Pons (tissue), 1 donor: ENCODE results near the gene ZNF330.
"Not testable (repeated sequence)": the region's sequence is repeated elsewhere in the genome, so short reads cannot be mapped to it uniquely, and the experiment has no call there.

Experiments used
- DNase-seq: peaks from one replicate; pipeline ENCODE4 v3.0.0-alpha.2; 2016; ENCODE audit warnings: low spot score

ZNF330 gene

DNA sequence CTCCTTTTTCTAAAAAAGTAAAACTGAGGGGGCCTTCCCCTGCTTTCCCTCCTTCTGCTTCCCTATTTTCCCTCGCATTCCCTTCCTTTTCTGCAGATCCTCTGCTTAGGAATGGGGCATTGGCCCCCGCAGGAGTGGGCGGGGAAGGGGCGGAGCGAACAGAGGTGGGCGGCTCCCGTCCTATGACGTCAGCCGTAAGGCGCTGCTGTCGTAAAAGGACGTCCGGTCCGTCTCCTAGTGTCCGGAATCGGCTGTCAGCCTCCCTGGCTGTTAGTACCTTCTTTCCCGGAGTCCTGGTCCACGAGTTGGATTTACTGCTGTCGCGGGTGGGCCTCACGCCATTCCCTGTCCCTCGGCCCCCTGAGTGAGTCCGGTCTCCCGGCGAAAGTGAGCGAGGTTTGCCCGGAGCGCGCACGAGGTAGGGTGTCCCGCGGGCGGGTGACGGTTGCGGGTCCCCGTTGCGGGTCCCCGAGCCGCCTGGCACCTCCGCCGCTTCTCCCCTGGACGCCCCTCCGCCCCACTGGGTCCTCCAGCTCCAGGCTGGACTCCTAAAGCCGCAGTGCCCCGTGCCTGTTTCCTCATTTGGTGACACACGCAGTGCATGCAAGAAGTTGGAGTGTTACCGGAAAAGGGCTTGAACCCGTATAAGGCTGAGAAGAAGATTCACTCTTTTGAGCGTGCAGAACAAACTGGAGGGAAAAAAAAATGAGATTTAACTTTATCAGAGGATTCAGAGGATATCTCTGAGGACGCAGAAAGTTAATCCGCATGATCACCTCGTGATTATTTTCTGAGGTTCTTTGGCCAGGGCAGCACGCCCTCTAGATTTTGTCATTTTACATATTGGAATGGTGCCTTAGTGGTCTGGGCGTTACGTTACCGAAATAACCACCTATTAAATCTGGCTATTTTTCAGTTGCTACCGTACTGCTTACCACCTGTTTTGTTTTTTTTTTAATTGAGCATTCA is at the start of gene ZNF330:
TSS of gene ZNF330 (plus strand) at position 205 of the 969 bp plus-strand sequence. CDS start 1,477 bp downstream, outside the sequence.
- peak; percentile 90 for DNase-seq

GRCh38 chr4:141174457-141174856 is 46.2 kb upstream of the ZNF330 start:
- peak; percentile 62 for DNase-seq

DNA sequence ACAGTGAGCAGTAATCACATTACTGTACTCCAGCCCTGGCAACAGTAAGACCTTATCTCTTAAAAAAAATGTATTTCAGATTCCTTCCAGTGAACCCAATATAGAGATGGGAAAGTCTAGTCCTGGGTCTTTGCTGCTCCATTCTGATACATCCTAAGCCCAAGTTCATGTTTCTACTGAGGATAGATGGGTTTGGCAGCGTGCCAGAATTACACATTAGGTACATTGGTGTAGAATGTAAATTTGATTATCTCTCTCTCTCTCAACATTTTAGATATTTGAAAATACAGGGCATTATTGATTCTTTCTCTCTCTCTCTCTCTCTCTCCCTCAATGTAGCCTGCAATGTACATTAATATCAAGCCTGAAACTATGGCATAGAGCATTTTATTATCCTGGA is 43.5 kb upstream of the ZNF330 start:
- no peak for DNase-seq

- DNase-seq, result no peak
These were observed 41.0 kb upstream of the ZNF330 start for GRCh38 chr4:141179474-141180373.

DNA sequence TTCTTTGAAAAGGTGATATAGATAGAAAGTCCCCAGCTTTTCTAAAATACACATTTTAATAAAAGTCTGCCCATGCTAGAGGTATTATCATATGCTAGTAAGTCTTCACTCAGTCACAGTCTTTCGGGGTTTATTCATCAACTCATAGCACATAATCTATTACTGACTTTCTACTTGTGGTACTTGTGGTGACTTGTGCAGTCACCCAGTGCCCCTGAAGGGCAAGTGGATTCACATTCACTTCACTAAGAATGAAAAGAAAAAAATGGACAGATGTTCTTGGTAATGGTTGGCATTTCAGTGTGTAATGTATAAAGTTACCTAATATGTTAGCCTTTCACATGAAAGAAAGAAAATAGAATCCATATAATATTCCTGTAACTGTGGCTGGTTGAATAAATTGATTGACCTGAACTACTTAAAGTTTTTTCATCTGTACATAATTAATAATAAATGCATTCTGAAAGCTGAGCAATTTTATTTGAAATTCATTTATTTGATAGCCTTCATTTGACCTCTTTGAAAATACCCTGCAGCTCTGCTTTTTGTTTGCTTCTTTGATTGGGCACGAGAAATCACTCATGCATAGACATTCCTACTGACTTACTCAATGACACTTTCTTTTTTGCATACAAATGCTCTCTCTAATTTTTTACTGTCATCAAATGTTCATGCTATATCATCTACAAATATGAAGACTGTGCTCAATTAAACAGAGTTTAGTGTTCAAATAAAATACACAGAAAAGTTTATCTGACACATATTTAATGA is 39.5 kb upstream of the ZNF330 start:
- no peak for DNase-seq

DNA sequence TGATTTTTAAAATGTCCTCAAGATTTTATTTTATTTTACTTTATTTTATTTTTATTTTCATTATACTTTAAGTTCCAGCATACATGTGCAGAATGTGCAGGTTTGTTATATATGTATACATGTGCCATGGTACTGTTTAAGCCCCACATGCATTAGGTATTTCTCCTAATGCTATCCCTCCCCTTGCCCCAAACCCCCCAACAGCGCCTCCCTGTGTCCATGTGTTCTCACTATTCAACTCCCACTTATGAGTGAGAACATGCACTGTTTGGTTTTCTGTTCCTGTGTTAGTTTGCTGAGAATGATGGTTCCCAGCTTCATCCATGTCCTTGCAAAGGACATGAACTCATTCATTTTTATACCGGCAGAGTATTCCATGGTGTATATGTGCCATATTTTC is 37.2 kb upstream of the ZNF330 start:
- DNase-seq, result not testable (repeated sequence)

DNA sequence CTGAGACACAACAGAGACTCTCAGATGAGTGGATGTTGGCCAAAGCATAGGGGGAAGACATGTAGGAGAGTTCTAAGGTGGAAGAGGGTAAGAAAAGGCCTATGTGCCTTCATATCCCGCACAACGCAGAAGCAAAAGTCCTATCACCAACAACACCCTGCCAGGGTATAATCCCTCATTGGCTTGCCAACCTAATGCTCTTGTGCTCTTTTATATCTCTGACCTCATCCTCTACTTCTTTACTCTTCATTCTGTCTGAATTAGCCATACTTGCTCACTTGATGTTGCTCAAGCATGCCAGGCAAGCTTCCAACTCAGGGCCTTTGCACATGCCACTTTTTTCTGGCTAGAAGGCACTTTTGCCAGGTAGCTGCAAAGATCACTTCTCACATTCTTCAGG is 28.1 kb upstream of the ZNF330 start:
- DNase-seq, result no peak

DNA sequence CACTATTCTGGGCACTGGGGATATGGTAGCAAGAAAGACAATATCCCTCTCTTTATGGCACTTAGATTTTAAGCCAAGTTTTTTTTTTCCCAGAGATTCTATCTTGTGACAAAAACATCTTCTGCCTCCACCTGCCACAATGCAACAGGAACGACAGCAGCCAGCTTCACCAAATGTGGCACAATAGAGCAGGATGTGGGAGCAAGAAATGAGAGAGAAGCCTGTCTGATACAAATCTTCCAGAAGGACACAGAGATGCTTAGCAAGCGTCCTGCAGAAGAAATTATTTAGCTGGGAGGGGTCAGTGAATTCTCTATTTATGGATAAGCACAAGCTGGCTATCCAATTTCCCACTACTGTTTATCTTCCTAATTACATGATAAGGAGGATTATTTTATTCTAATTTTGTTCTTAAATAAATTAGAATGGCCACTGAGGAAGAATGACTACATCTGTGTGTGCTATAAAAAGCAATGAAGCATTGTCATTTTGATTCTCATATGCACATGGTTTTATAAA is 27.1 kb upstream of the ZNF330 start:
- no peak for DNase-seq

DNA sequence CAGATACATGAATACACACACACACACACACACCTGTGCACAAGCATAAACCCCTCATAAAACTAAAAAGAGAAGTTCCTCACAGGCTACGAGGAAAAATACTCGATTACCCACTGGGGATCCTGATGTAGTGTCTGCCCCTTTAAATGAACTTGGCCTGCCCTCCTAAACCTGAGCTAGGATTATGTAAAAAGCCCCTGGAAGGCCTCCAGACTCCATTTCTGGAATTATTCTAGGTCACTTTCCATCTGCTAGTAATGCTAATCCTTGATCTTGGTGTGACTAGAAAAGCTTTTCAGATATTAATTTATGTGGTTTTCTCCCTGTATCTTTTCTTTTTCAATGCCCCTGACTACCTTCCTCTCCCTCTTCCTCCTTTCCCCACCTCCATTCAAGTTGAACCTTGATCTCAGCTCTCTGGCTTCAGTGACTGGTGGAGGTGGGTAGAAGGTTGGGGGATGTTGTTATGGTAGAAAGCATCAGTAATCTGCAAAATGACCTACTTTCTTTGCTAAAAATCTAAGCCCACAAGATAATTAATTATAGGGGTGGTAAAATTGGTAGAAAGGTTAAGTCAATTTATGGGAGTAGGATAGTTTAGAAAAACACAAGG is 25.5 kb upstream of the ZNF330 start:
- no peak for DNase-seq

DNA sequence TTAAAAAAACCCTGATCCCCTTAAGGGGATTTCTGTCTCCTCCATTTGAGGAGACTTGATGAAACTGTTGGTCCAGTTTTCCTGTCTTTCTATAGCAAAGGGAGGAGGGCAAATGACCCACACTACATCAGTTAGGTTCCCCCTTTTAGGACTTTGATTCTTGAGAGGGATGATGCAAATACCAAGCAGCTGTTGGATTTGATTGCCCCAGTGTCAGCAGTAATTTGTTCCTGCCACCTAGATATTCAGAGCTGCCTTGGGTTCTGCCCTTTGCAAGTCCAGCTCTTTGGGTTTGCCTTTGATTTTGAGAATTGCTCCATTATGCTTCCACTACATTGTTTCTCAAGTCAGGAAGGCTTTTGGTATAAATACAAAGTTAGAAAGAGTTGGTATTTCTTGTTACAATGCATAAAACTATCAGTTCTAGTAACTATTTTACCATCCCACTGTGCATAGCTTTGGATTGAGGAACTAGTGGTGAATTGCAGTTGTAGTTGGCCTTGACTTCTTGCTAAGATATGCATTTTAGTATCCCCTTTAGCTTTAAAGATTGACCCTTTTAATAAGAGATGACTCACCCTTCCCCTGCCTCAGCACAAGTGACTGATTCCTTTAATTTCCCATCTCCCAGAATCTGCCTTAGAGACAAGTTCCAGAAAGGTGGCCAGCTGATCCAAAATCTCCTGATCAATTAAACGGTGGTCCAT is 24.3 kb upstream of the ZNF330 start:
- no peak for DNase-seq

GRCh38 chr4:141207961-141208360 is 12.7 kb upstream of the ZNF330 start:
- DNase-seq, result peak; percentile 36

- DNase-seq, result no peak
These were observed 10.5 kb upstream of the ZNF330 start for GRCh38 chr4:141210168-141210567.

GRCh38 chr4:141213550-141213991 is 7.1 kb upstream of the ZNF330 start:
- no peak for DNase-seq

DNA sequence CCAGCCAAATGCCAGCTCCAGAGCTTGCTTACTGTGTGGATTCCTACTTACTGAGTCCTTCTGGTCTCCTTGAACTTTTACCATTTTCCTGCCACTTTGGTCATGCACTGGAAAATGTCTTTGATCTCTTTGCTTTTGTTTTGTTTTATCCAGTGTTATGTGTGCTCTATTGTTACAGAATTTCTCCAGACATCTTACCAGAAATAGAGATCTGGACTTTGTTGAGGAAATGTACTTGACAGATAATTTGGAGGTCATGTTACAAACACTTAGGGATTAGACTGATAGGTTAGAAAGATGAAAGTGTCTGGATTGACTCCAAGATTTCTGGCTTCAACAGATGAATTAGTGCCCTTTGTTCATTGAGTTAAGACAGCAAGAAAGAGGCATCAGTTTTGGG is 5.7 kb upstream of the ZNF330 start:
- DNase-seq, result no peak

- DNase-seq, result no peak
These were observed 4.5 kb upstream of the ZNF330 start for GRCh38 chr4:141216002-141216761.

- no peak for DNase-seq
These were observed 424 bp upstream of the ZNF330 start for GRCh38 chr4:141220271-141220670.

DNA sequence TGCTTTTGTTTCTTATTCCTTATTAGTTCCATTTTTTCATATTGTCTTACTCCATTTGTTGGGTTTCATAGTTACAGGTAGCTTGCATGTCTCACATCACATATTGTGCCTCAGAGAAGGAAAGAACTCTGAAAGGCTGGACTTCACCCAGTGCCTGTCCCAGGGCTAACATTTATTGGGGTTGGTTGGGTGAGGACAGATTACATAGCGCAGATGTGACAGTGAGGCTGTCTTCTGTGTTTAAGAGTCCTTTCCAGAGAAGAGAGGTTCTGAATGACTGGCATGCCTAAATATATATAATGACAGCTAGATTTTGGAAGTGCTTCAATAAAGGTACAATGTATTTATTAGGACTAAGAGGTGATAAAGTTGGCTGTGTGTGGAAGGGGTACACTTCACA is 2.7 kb downstream of the ZNF330 start:
- DNase-seq, result no peak

GRCh38 chr4:141227280-141227679 is 6.6 kb downstream of the ZNF330 start:
- not testable (repeated sequence) for DNase-seq

DNA sequence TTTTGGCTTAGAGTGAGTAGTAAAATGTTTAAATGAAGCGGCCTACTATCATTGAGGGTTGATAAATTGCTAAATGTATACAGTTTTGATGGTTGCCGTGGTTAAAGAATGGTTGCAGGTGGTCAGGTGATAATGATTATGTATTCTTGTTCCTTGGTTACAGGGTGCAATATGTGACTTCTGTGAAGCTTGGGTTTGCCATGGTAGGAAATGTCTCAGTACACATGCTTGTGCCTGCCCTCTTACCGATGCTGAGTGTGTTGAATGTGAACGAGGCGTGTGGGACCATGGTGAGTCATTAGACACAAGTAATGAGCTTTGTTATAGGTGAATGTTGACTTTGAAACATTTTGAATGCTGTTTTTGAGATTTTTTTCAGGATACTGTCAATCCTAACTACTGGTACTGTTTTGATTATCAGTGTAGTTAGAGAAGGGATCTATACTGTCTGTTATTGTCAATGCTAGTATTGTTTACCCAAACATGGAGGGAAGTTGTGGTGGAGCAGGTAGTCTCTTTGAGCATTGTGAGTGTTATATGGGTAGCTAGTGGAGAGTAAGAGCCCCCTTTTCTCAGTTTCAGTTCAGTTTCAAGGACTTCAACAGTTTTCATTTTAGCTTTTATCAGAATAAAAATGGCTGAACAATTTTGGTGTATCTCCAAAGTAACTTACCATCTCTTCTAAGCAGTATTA is 8.9 kb downstream of the ZNF330 start:
- no peak for DNase-seq
